ENCODE measurements around the gene ARHGEF17. TPM values are rescaled to one million over a fixed set of nuclear protein-coding genes. Genes with fewer than 3 reads are reported as not detected.

The ARHGEF17 gene
- total RNA-seq, 4 donors from 2014 or later = 54.0 to 125 (median 61.4) TPM

DNA sequence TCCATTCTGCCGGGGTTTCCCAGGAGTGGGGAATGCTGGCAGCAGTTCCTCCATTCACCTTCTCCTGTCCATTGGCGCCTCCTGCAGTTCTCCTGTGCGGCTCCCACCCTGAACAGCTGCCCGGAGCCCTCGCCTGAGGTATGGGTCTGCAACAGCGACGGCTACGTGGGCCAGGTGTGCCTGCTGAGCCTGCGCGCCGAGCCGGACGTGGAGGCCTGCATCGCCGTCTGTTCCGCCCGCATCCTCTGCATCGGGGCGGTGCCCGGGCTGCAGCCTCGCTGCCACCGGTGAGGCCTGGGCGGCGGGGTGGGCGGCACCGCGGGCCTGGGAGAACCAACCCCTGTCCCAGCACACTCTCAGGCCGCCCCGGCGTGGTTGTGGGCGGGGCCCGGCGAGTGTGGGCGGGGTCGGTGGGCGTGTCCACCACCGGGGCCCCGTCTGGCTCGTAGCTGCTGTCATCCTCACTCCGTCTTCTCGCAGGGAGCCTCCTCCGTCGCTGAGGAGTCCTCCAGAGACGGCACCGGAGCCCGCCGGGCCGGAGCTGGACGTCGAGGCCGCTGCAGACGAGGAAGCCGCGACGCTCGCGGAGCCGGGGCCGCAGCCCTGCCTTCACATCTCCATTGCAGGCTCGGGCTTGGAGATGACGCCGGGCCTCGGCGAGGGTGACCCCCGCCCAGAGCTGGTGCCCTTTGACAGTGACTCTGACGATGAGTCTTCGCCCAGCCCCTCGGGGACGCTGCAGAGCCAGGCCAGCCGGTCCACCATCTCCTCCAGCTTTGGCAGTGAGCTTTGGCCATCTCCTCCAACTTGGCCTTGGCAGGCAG, 54.1 kb downstream of the ARHGEF17 start:
- peaks cover 0 to 3% of the 10 kb centered on the region in 2 donors for H3K4me1 ChIP-seq
- no peak for TF ChIP-seq POLR2A (IDR thresholded peaks at IDR 0.05)
- TF ChIP-seq, protein P1, sequence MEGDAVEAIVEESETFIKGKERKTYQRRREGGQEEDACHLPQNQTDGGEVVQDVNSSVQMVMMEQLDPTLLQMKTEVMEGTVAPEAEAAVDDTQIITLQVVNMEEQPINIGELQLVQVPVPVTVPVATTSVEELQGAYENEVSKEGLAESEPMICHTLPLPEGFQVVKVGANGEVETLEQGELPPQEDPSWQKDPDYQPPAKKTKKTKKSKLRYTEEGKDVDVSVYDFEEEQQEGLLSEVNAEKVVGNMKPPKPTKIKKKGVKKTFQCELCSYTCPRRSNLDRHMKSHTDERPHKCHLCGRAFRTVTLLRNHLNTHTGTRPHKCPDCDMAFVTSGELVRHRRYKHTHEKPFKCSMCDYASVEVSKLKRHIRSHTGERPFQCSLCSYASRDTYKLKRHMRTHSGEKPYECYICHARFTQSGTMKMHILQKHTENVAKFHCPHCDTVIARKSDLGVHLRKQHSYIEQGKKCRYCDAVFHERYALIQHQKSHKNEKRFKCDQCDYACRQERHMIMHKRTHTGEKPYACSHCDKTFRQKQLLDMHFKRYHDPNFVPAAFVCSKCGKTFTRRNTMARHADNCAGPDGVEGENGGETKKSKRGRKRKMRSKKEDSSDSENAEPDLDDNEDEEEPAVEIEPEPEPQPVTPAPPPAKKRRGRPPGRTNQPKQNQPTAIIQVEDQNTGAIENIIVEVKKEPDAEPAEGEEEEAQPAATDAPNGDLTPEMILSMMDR (IDR thresholded peaks at IDR 0.05) = no peak
- intact Hi-C loops (cut with DNase I) = no loop called here
- 81 to 84% methylated on average over 44 to 55 of the region's 70 CpGs for WGBS, 2 donors
- no peak overlapping the region for H3K27ac ChIP-seq
- H3K9me3 ChIP-seq = no peaks in the 10 kb centered on the region
- no peaks in the 10 kb centered on the region for H3K27me3 ChIP-seq
- H3K4me3 ChIP-seq (replicated peaks in 1 of 3) = no peak overlapping the region
- DNase-seq = no peak
- H3K36me3 ChIP-seq = peaks cover 57 to 68% of the 10 kb centered on the region in 2 donors

DNA sequence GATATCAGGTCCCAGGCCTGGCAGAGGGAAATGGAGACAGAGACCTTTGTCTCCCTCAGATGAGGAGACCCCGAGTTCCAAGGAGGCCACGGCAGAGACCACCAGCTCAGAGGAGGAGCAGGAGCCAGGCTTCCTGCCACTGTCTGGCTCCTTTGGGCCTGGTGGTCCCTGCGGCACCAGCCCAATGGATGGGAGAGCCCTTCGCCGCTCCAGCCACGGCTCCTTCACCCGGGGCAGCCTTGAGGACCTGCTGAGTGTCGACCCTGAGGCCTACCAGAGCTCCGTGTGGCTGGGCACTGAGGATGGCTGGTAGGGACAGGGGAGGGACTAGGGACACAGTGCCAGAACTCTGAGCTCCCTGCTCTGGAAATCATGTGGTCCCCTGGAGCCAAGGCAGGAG, 55.1 kb downstream of the ARHGEF17 start:
- H3K9me3 ChIP-seq = no peaks in the 10 kb centered on the region
- peaks cover 59 to 67% of the 10 kb centered on the region in 2 donors for H3K36me3 ChIP-seq
- no peak for DNase-seq
- no peak overlapping the region for H3K27ac ChIP-seq
- WGBS, 2 donors = 93 to 94% methylated on average over 3 to 9 of the region's 9 CpGs
- no peak overlapping the region for H3K4me3 ChIP-seq (replicated peaks in 1 of 3)
- H3K27me3 ChIP-seq = no peaks in the 10 kb centered on the region
- TF ChIP-seq, protein P1 (IDR thresholded peaks at IDR 0.05) = no peak
- TF ChIP-seq POLR2A (IDR thresholded peaks at IDR 0.05) = no peak
- H3K4me1 ChIP-seq = peaks cover 0 to 3% of the 10 kb centered on the region in 2 donors
- intact Hi-C loops (cut with DNase I) = no loop called here

DNA sequence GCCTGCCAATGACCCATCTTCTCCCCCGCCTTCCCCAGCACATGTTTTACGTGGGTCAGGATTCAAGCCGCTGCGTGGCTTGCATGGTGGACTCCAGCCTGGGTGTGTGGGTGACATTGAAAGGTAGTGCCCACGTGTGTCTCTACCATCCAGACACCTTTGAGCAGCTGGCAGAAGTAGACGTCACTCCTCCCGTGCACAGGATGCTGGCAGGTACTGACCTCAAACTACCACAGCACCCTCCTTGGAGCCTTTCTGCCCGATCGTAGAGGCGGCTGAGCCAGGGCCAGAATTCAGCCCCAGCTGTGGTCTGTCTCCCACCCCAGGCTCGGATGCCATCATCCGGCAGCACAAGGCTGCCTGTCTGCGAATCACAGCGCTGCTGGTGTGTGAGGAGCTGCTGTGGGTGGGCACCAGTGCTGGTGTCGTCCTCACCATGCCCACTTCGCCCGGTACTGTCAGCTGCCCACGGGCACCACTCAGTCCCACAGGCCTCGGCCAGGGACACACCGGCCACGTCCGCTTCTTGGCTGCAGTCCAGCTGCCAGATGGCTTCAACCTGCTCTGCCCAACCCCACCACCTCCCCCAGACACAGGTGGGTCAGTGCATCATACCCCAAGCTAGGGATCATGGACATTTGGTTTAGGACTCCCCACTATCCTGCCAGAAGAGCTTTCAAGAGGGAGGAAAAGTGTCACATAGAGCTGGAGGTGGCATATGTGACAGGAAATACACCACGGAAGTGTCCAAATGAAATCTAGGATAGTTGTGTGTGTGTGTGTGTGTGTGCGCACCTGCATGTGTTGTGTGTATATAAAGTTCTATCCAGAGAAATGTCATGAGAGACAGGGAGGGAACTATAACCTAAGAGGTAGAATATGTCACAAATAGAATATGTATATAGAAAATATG, 57.5 kb downstream of the ARHGEF17 start:
- H3K36me3 ChIP-seq = peaks cover 53 to 54% of the 10 kb centered on the region in 2 donors

DNA sequence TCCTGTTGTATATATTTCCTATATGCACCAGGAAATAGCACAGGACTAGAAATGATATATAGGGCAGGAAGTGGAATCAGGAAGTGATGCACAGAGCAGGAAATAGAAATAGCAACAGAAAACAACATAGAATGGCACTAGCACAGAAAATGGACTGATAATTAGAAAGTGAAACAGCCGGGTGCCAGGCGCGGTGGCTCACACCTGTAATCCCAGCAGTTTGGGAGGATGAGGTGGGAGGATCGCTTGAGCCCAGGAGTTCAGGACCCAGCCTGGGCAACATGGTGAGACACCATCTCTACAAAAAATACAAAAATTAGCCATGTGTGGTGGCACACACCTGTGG, 58.2 kb downstream of the ARHGEF17 start:
- H3K36me3 ChIP-seq = peaks cover 48 to 49% of the 10 kb centered on the region in 2 donors
- H3K27ac ChIP-seq = no peak overlapping the region
- TF ChIP-seq, protein P1 (IDR thresholded peaks at IDR 0.05) = no peak
- no peak for TF ChIP-seq POLR2A (IDR thresholded peaks at IDR 0.05)
- H3K27me3 ChIP-seq = no peaks in the 10 kb centered on the region
- DNase-seq = no peak
- 77 to 78% methylated on average over 4 of the region's 4 CpGs for WGBS, 2 donors
- no peaks in the 10 kb centered on the region for H3K9me3 ChIP-seq
- intact Hi-C loops (cut with DNase I) = no loop called here
- no peaks in the 10 kb centered on the region for H3K4me1 ChIP-seq
- no peak overlapping the region for H3K4me3 ChIP-seq (replicated peaks in 1 of 3)

More for the DNA sequence above, 57.5 kb downstream of the ARHGEF17 start:
- Histone ChIP-seq H3K27me3 (no peaks in the 10 kb centered on the region), H3K4me1 (no peaks in the 10 kb centered on the region), H3K27ac (no peak overlapping the region), H3K9me3 (no peaks in the 10 kb centered on the region), H3K4me3 (replicated peaks in 1 of 3) (no peak overlapping the region)
- intact Hi-C loops (cut with DNase I) = no loop called here
- no peak for DNase-seq
- WGBS, 2 donors = 85 to 90% methylated on average over 17 to 19 of the region's 24 CpGs
- TF ChIP-seq, protein P1 (IDR thresholded peaks at IDR 0.05) = no peak
- TF ChIP-seq POLR2A (IDR thresholded peaks at IDR 0.05) = no peak

Measured in thyroid gland (tissue), 4 donors.